Pancreas (tissue), 10 donors: ENCODE results near the gene GPRC5D. TPM values are rescaled to one million over a fixed set of nuclear protein-coding genes. Genes with fewer than 3 reads are reported as not detected.
A peak's percentile ranks its signal among the peaks of the same experiment; 100 is the strongest.

ENCODE experiments used
- ATAC-seq, 4 donors: fragments of 200-7000 bp; cut with Tn5 transposase; one replicate each; pipeline versions ENCODE4 v1.8.0 to v1.9.1; 2020; ENCODE audit warnings: mild to moderate bottlenecking in 4 of 4, moderate library complexity in 4 of 4
- DNase-seq, 6 donors: peaks; one replicate each; pipeline ENCODE4 v3.0.0-alpha.2; 2020
- FAIRE-seq: peaks from 2 replicates; lab custom pipeline; 2012; peaks lifted over from hg19 to GRCh38; lab: Jason Lieb, UNC
- H3K27ac ChIP-seq, 4 donors: fragments of 200-600 bp; sonication (generic); 1 replicate in 3 of 4; 2 replicates in 1 of 4; pipeline versions ENCODE4 v1.5.0 to v1.8.0; 2020
- H3K27me3 ChIP-seq, 4 donors: fragments of 200-600 bp; one replicate each; pipeline ENCODE4 v1.8.0; 2021
- H3K36me3 ChIP-seq, 3 donors: fragments of 200-600 bp; sonication (generic) in 1 of 3; one replicate each; pipeline versions ENCODE4 v1.5.0 to v1.8.0; 2020 to 2021
- H3K4me1 ChIP-seq, 3 donors: fragments of 200-600 bp; one replicate each; pipeline ENCODE4 v1.8.0; 2021
- H3K4me3 ChIP-seq, 4 donors: fragments of 200-600 bp; sonication (generic) in 2 of 4; one replicate each; pipeline versions ENCODE4 v1.5.0 to v1.8.0; 2020 to 2021
- H3K9me3 ChIP-seq, 4 donors: fragments of 200-600 bp; one replicate each; pipeline ENCODE4 v1.8.0; 2021
- WGBS, 2 donors: extraction: QIAGEN DNeasy Blood & Tissue Kit; methylation state at CpG; one replicate each; pipeline ENCODE4 v1.1.7; 2013; 5-methylcytosine and 5-hydroxymethylcytosine counted together
- intact Hi-C, 3 donors: fragments of 100-400 bp; cut with DNase I; formaldehyde crosslinking; loops; one replicate each; pipeline versions ENCODE4 v1.11.1 to v1.14.2; 2022
- polyA plus RNA-seq, 2 donors: library from polyadenylated mRNA; stranded (reverse); fragments of 200-250 nt; gene quantifications; one replicate each; pipeline ENCODE4 v1.2.3, GENCODE V29; 2013
- total RNA-seq, 6 donors: library from RNA; stranded (reverse); fragmentation: NEBNext Ultra II Directional in 4 of 6; extraction: Animal tissue kit (Norgen Biotek cat#: 25700) in 4 of 6; gene quantifications; one replicate each; pipeline versions ENCODE4 v1.2.1 to v1.2.4, GENCODE V29; 2021 to 2023
- TF ChIP-seq, protein P1 (sequence below), 4 donors: fragments of 200-600 bp; sonication (generic) in 3 of 4; IDR thresholded peaks; one replicate each; pipeline versions ENCODE4 v1.5.0 to v1.8.0; 2021; ENCODE audit warnings: antibody characterized with exemption in 4 of 4
- donor health status: healthy with polysubstance abuse.
- donor health status: DM: no; HTN: no; CAD: no; lungs with moderate emphysema.
- donor health status: DM: no; HTN: no; CAD: no.
- donor health status: control.
- donor health status: control.
- donor health status: Bipolar disorder and iron deficiency.
- donor health status: DM: yes; HTN: yes; CAD: no.
- donor health status: DM: no; HTN: no; CAD: no.
- donor health status: DM: no; HTN: no; CAD: no.
- donor health status: DM: yes; HTN: yes; CAD: no.

The GPRC5D gene
- total and polyA plus RNA-seq, 8 donors: 0.24 to 0.42 (median 0.33) TPM; not detected in 5

DNA sequence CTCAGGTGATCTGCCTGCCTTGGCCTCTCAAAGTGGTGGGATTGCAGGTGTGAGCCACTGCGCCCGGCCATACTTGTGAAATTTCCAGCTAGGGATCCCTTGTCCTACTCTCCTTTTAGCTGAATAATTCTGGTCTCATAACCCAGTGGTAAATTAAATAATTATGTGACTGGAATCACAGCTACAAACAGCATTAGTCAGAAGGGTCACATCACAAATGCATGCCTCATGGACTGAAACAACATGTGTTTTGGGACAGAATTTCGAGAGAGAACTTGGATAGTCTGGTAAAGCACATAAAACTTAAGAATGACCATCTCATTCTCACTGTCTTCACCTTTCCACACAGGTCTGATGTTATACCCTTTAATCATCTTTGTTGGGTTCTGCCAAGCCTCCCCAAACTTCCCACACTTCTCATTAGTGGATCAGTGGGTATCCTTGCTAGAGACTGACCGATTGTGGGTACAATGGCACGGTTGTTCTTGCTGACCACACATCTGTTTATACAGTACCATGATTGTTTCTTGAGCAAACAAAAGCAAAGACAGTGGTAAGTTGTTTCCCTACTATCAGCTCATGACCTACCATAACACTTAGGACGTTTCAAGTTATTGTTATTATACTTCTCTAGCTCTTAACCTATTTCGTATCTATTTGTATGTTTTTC, 5.1 kb downstream of the GPRC5D start:
- Histone ChIP-seq H3K27ac (no peak overlapping the region), H3K27me3 (no peaks in the 10 kb centered on the region), H3K9me3 (no peaks in the 10 kb centered on the region), H3K36me3 (no peaks in the 10 kb centered on the region), H3K4me3 (no peak overlapping the region), H3K4me1 (no peaks in the 10 kb centered on the region)
- TF ChIP-seq, protein P1, sequence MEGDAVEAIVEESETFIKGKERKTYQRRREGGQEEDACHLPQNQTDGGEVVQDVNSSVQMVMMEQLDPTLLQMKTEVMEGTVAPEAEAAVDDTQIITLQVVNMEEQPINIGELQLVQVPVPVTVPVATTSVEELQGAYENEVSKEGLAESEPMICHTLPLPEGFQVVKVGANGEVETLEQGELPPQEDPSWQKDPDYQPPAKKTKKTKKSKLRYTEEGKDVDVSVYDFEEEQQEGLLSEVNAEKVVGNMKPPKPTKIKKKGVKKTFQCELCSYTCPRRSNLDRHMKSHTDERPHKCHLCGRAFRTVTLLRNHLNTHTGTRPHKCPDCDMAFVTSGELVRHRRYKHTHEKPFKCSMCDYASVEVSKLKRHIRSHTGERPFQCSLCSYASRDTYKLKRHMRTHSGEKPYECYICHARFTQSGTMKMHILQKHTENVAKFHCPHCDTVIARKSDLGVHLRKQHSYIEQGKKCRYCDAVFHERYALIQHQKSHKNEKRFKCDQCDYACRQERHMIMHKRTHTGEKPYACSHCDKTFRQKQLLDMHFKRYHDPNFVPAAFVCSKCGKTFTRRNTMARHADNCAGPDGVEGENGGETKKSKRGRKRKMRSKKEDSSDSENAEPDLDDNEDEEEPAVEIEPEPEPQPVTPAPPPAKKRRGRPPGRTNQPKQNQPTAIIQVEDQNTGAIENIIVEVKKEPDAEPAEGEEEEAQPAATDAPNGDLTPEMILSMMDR (IDR thresholded peaks at IDR 0.05): no peak
- DNase-seq (no peak), FAIRE-seq (no peak), ATAC-seq (peak in 1 of 4 donors; percentile 64)
- intact Hi-C loops: no loop called here
- WGBS, 2 donors: 63 to 65% methylated on average over 7 of the region's 7 CpGs

DNA sequence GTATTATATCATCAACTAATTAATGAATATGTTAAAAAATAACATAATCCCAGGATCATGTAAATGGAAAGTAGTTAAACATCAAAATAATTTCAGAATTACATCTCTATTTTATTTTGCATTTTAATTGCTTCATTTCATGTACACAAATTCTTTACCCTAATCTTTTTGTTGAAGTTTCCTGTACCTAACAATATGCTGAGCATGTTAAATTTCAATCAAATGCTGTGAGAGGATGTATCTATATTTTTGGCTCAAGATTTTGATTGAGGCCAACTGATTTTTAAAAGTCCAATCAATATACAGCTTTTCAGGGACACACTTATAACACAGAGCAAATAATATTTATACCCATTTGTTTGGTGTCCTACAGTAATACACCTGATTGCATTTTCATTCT, 6.4 kb downstream of the GPRC5D start:
- Histone ChIP-seq H3K4me1 (no peaks in the 10 kb centered on the region), H3K27me3 (no peaks in the 10 kb centered on the region), H3K27ac (no peak overlapping the region), H3K9me3 (no peaks in the 10 kb centered on the region), H3K36me3 (no peaks in the 10 kb centered on the region), H3K4me3 (no peak overlapping the region)
- TF ChIP-seq, protein P1 (IDR thresholded peaks at IDR 0.05): no peak
- FAIRE-seq (peak; percentile 17), ATAC-seq (no peak), DNase-seq (no peak)
- intact Hi-C loops: no loop called here

DNA sequence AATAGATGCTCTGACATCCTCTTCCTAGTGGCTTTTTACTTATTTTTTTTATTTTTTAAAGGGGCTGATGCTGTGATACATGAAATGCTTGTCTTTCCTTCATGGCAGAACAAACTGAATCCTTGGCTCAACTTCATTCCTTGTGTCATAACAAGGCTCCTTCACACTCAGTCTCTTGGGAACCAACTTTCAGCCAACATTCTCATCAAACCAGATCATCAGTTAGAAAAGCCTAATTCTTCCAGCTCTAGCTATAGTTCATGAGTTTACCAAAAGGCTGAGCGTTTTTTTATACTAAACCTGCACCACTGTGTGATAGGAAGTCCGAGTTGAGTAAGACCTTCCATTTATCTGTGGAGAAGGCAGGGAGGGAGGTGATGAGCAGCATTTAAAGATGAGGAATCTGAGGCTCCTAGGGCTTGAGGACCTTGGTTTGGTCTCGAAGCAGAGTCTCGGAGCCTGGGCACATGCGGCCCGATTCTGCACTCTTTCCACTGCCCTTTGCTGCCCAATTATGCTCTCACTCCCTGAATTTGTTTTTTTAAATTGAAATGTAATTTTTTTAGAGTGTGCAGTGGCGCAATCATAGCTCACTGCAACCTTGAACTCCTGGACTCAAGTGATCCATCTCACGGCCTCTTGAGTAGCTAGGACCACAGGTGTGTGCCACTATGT, 8.2 kb downstream of the GPRC5D start:
- no peaks in the 10 kb centered on the region for H3K27me3 ChIP-seq
- FAIRE-seq (no peak), DNase-seq (no peak), ATAC-seq (peak in 1 of 4 donors; percentile 12)
- H3K9me3 ChIP-seq: no peaks in the 10 kb centered on the region
- WGBS, 2 donors: 89 to 90% methylated on average over 8 of the region's 8 CpGs
- H3K36me3 ChIP-seq: no peaks in the 10 kb centered on the region
- TF ChIP-seq, protein P1 (IDR thresholded peaks at IDR 0.05): no peak
- no peak overlapping the region for H3K27ac ChIP-seq
- no peaks in the 10 kb centered on the region for H3K4me1 ChIP-seq
- intact Hi-C loops: no loop called here
- no peak overlapping the region for H3K4me3 ChIP-seq

DNA sequence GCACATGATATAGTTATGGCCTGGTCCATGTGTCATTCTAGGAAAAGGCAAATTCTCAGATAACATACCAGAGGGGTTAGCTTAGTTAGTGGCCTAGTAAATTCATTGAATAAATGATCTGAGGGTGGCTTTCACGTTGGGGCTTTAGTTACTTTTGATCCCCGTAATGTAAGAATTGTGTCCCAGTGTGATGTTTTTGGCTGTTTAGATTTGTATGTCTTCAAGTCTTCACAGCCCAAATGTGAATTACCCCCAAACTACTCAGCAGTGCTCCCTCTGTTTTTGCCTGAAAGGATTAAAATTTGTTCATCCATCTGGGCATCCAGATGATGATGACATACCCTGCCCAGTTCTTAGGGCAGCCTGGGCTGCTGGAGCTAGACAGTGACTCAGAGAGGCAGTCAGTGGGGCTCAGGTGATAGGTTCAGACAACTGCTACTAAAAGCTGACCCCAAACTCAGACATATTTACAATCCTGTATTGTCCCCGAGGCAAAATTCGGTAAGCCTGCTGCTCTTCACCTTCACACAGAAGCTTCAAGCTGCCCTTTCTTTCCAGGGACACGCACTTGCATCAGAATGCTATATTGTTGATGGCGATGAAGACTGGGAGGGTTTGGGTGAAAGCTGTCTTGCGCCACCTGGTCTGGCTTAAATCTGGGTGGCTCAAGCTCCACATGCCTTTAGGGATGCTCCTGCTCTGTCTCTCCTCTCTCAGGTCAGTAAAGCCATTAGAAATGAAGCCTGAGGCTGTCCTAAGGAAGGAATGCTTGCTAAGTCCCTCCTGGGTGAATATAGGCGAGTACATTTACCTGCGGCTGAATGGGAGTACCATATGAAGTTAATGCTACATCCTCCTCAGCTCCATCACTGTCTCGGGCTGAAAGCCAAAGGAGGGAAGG, 10.3 kb downstream of the GPRC5D start:
- TF ChIP-seq, protein P1 (IDR thresholded peaks at IDR 0.05): no peak
- no peak for ATAC-seq
- no peak overlapping the region for H3K4me3 ChIP-seq
- no peaks in the 10 kb centered on the region for H3K4me1 ChIP-seq
- 91 to 92% methylated on average over 10 of the region's 10 CpGs for WGBS, 2 donors
- no peaks in the 10 kb centered on the region for H3K36me3 ChIP-seq
- DNase-seq: no peak
- no peak overlapping the region for H3K27ac ChIP-seq
- intact Hi-C loops: no loop called here
- H3K9me3 ChIP-seq: no peaks in the 10 kb centered on the region
- FAIRE-seq: no peak
- H3K27me3 ChIP-seq: no peaks in the 10 kb centered on the region
